Lower lobe of right lung (tissue), 2 donors: ENCODE data around the gene S100G. TPM values are rescaled to one million over a fixed set of nuclear protein-coding genes. Genes with fewer than 3 reads are reported as not detected.

Experiments used
- ATAC-seq, 2 donors: fragments of 200-7000 bp; cut with Tn5 transposase; one replicate each; pipeline ENCODE4 v1.9.1; 2020 to 2022; ENCODE audit warnings: mild to moderate bottlenecking in 2 of 2, moderate library complexity in 2 of 2
- DNase-seq: peaks from one replicate; pipeline ENCODE4 v3.0.0-alpha.2; 2020
- H3K27ac ChIP-seq: fragments of 200-600 bp; one replicate; pipeline ENCODE4 v1.8.0; 2022
- H3K27me3 ChIP-seq: fragments of 200-600 bp; one replicate; pipeline ENCODE4 v1.8.0; 2022; ENCODE audit warnings: low read depth
- H3K36me3 ChIP-seq: fragments of 200-600 bp; one replicate; pipeline ENCODE4 v1.8.0; 2022; ENCODE audit warnings: mild to moderate bottlenecking
- H3K4me1 ChIP-seq: fragments of 200-600 bp; one replicate; pipeline ENCODE4 v1.8.0; 2022
- H3K4me3 ChIP-seq: fragments of 200-600 bp; one replicate; pipeline ENCODE4 v1.8.0; 2022; ENCODE audit warnings: mild to moderate bottlenecking
- H3K9me3 ChIP-seq: fragments of 200-600 bp; one replicate; pipeline ENCODE4 v1.8.0; 2022
- intact Hi-C: fragments of 100-400 bp; cut with DNase I; formaldehyde crosslinking; loops from one replicate; pipeline ENCODE4 v1.11.0; 2022
- total RNA-seq: library from RNA; stranded (reverse); fragmentation: NEBNext Ultra II Directional; extraction: Animal tissue kit (Norgen Biotek cat#: 25700); gene quantifications from one replicate; pipeline ENCODE4 v1.2.1, GENCODE V29; 2021
- TF ChIP-seq, protein P1 (sequence below): fragments of 200-600 bp; IDR thresholded peaks from one replicate; pipeline ENCODE4 v1.8.0; 2022; ENCODE audit warnings: antibody characterized with exemption, mild to moderate bottlenecking
- donor health status: DM: no; HTN: yes; CAD: no; lungs with severe emphysema.

S100G gene
- total RNA-seq, 1 donor from 2014 or later = not detected

DNA sequence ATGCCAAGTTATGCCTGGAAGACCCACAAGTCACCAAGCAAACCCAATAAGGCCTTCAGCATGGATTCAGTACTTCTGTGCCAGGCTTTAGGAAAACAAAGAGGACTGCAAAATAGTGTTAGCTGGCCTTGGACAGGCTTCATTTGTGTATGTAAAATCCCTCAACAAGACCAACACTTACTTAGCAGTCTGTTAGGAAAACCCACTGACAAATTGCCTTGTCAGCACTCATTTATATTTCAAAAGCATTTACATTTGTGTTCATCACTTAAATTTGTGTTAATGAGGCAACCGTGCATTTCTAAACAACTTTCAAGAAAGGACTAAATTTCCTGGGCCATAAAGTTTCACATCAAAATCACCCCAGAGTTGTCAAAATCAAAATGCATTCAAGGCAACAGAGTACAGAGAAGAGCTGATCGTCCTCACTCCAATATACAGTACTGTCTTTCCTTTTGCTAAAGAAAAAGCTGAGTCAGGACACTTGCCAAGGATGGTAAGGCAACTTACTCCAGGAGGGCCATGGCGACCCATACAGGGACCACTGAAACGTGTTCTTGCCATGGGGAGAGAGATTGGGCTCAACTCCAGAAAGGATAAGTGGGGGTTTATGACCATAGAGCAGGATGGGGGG is 1.6 kb downstream of the S100G start:
- TF ChIP-seq, protein P1, sequence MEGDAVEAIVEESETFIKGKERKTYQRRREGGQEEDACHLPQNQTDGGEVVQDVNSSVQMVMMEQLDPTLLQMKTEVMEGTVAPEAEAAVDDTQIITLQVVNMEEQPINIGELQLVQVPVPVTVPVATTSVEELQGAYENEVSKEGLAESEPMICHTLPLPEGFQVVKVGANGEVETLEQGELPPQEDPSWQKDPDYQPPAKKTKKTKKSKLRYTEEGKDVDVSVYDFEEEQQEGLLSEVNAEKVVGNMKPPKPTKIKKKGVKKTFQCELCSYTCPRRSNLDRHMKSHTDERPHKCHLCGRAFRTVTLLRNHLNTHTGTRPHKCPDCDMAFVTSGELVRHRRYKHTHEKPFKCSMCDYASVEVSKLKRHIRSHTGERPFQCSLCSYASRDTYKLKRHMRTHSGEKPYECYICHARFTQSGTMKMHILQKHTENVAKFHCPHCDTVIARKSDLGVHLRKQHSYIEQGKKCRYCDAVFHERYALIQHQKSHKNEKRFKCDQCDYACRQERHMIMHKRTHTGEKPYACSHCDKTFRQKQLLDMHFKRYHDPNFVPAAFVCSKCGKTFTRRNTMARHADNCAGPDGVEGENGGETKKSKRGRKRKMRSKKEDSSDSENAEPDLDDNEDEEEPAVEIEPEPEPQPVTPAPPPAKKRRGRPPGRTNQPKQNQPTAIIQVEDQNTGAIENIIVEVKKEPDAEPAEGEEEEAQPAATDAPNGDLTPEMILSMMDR = no peak

DNA sequence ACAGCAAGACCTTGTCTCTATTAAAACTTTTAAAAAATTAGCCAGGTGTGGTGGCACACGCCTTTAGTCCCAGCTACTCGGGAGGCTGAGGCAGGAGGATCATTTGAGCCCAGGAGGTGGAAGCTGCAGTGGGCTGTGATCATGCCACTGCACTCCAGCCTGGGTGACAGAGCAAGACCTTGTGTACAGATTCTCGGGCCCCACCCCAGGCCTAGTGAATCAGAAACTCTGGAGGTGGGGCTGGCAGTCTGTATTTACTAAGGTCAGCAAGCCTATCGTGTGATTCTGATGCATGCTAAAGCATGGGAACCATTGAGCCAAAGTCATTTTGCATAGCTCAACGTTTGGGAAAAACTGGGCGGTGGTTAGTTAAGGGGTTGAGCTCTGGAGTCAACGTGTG is 3.5 kb downstream of the S100G start:
- no peaks in the 10 kb centered on the region for H3K4me1 ChIP-seq
- H3K27ac ChIP-seq = no peak overlapping the region
- no peaks in the 10 kb centered on the region for H3K9me3 ChIP-seq
- ATAC-seq (no peak), DNase-seq (no peak)
- intact Hi-C loops = no loop called here
- TF ChIP-seq, protein P1 = no peak
- no peaks in the 10 kb centered on the region for H3K36me3 ChIP-seq
- H3K4me3 ChIP-seq = no peak overlapping the region
- H3K27me3 ChIP-seq = no peaks in the 10 kb centered on the region

More for the DNA sequence above, 1.6 kb downstream of the S100G start:
- H3K4me3 ChIP-seq = no peak overlapping the region
- DNase-seq (no peak), ATAC-seq (no peak)
- no peaks in the 10 kb centered on the region for H3K9me3 ChIP-seq
- no peak overlapping the region for H3K27ac ChIP-seq
- H3K27me3 ChIP-seq = no peaks in the 10 kb centered on the region
- H3K36me3 ChIP-seq = no peaks in the 10 kb centered on the region
- no peaks in the 10 kb centered on the region for H3K4me1 ChIP-seq
- intact Hi-C loops = no loop called here

DNA sequence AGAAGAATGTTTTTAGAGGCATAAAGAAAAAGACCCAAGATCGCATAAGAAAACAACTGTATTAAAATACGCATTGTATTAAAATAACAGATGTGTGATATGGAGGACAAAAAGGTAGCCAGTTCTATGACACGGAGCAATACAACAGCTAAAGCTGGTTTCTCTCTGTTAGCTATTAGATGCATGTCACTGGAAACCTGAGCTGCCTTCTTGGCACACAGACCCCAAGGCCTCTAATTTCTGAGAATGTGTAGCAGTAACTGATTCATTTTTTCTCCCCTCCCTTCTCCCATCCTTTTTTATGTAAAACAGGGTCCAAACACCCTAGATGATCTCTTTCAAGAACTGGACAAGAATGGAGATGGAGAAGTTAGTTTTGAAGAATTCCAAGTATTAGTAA is 4.1 kb downstream of the S100G start:
- no peak for DNase-seq
- H3K4me3 ChIP-seq = no peak overlapping the region
- no peaks in the 10 kb centered on the region for H3K4me1 ChIP-seq
- H3K27me3 ChIP-seq = no peaks in the 10 kb centered on the region
- no peak for ATAC-seq
- H3K36me3 ChIP-seq = no peaks in the 10 kb centered on the region
- no peak overlapping the region for H3K27ac ChIP-seq
- H3K9me3 ChIP-seq = no peaks in the 10 kb centered on the region
- TF ChIP-seq, protein P1 = no peak
- intact Hi-C loops = no loop called here

DNA sequence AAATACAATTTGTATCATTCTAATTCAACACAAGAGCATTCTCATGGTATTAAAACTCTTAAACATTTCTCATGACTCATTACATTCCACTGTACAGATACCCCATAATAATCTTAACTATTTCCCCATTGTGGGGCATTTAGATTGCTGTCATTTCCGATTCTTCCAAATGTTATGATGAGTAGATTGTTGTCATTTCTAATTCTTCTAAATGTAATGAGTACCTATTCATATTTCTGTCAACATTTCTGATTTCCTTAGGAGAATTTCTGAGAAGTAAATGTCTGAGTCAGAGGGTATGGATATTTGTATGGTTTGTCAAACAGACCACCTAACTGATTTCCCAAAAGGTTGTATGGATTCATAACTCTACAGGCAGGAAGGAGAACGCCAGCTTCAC is 8.3 kb downstream of the S100G start:
- Histone ChIP-seq H3K4me3 (no peak overlapping the region), H3K36me3 (no peaks in the 10 kb centered on the region), H3K4me1 (no peaks in the 10 kb centered on the region), H3K27me3 (no peaks in the 10 kb centered on the region), H3K9me3 (no peaks in the 10 kb centered on the region), H3K27ac (no peak overlapping the region)
- DNase-seq (no peak), ATAC-seq (no peak)
- intact Hi-C loops = no loop called here
- TF ChIP-seq, protein P1 = no peak

DNA sequence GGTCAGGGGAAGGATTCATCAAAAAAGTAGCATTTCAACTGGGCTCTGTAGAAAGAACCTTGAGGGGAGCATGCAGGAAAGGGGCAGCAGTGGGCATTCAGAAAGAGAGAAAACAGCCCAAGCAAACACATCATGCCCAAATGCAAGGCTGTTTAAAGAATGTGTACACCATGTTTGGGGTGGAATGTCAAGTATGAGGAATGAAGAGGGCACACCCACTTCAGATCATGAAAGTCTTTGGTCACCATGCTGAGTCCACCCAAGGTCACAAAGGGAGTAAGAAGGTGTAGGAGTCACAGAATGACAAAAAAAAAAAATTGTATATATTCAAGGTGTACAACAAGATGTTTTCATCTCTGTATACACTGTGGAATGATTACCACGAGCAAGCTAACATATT is 9.4 kb downstream of the S100G start:
- Histone ChIP-seq H3K36me3 (no peaks in the 10 kb centered on the region), H3K4me3 (no peak overlapping the region), H3K4me1 (no peaks in the 10 kb centered on the region), H3K27me3 (no peaks in the 10 kb centered on the region), H3K27ac (no peak overlapping the region), H3K9me3 (no peaks in the 10 kb centered on the region)
- TF ChIP-seq, protein P1 = no peak
- ATAC-seq (no peak), DNase-seq (no peak)
- intact Hi-C loops = no loop called here

DNA sequence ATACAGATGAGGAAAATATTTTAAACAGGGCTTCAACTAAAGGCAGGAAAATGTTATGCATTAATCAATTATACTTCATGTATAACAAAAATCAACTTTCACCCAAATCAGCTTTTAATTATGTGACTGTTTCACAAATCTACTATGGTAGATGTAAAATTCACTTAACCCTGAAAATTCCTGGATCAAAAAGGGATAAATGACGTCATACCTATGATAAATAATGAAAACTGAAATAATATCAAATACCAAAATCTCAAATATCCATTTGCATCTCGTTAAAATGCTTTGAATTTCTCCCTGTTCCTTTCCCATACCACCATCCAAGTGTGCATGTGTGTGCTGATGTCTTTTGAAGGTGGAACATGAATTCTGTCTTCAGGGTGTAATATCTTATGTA is 11.5 kb downstream of the S100G start:
- TF ChIP-seq, protein P1 = no peak
- intact Hi-C loops = no loop called here
- no peaks in the 10 kb centered on the region for H3K36me3 ChIP-seq
- no peak overlapping the region for H3K27ac ChIP-seq
- no peaks in the 10 kb centered on the region for H3K27me3 ChIP-seq
- no peak overlapping the region for H3K4me3 ChIP-seq
- no peaks in the 10 kb centered on the region for H3K4me1 ChIP-seq
- DNase-seq (no peak), ATAC-seq (no peak)
- no peaks in the 10 kb centered on the region for H3K9me3 ChIP-seq
